HG02571 (cell line): Measurements from ENCODE around the gene LRRC63.
A peak's percentile ranks its signal among the peaks of the same experiment; 100 is the strongest.
"Not testable (repeated sequence)": the region's sequence is repeated elsewhere in the genome, so short reads cannot be mapped to it uniquely, and the experiment has no call there.

Experiments
- ATAC-seq: cut with Tn5 transposase; IDR thresholded peaks from one replicate; pipeline ENCODE4 v1.9.1; 2021; ENCODE audit warnings: mild to moderate bottlenecking, moderate library complexity; ENCODE audit not compliant: unreplicated experiment

The LRRC63 gene

DNA sequence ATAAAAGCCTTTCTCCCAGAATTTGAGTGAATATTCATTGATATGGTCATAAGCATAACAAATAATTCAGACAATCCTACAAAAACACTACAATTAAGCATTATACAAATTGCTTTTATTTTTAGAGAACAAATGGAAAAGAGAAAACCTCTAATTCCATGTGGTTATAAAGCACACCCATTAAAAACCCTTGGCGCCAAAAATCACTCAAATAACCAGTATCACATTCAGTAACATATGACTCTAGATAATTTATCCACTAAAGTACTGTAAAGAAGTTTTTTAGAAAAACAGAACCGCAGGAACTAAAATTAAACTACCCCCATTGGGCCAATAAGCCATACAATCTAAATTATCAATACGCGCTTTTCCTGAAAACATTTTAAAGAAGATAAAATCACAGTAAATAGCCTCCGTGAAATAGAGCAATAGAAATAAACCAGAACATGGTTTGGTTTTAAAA, 30.3 kb upstream of the LRRC63 start:
- ATAC-seq, result no peak

DNA sequence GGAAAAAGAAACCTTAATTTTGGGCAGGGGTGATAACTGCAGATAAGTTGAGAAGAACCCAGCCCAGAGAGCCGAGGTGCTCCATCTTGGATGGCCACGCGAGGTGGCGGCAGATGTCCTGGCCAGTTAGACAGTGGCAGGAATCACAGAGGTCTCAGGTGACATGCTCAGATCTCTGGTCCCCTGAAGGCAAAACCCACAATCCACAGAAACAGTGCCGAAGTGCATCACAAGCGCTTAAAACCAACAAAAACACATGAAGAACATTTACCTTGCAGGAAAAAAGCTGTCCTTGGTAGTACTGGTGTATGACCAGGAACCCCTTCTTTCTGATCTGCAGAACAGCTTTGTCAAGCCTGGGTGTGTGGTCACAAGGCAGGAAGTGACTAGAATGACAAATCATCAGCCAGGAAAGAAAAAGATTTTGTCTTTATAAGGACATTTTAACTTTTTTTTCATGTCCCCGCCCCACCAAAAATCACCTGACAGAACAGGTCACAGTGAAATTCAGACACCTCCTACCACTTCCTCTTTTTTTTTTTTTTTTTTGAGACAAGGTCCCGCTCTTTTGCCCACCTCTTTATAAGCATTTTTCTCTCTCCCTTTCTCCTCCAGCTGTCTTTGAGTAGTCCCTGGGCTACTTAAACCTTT, 29.8 kb upstream of the LRRC63 start, which contains the start of gene LCP1:
Gene LCP1 (minus strand): TSS at position 338 of the 651 bp plus-strand sequence. CDS start 22,515 bp downstream, outside the sequence.
- peak; percentile 47 for ATAC-seq

DNA sequence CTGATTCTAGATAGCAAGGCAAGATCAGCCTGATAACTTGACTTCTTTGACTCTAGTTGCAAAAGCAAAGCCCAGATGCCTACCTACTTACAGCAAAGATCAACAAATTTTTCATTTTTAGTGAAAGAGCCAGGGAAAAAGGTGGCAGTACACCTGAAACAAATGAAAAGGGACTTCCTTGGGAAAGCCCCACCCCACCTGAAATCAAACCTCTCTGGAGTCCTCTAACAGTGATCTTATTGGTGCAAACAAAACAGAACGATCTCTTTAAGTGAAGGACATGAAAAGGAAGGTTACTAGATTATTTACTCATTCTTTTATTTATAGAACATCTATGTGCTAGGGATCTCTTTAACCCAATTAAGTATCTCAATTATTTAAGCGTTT, 29.2 kb upstream of the LRRC63 start:
- no peak for ATAC-seq

DNA sequence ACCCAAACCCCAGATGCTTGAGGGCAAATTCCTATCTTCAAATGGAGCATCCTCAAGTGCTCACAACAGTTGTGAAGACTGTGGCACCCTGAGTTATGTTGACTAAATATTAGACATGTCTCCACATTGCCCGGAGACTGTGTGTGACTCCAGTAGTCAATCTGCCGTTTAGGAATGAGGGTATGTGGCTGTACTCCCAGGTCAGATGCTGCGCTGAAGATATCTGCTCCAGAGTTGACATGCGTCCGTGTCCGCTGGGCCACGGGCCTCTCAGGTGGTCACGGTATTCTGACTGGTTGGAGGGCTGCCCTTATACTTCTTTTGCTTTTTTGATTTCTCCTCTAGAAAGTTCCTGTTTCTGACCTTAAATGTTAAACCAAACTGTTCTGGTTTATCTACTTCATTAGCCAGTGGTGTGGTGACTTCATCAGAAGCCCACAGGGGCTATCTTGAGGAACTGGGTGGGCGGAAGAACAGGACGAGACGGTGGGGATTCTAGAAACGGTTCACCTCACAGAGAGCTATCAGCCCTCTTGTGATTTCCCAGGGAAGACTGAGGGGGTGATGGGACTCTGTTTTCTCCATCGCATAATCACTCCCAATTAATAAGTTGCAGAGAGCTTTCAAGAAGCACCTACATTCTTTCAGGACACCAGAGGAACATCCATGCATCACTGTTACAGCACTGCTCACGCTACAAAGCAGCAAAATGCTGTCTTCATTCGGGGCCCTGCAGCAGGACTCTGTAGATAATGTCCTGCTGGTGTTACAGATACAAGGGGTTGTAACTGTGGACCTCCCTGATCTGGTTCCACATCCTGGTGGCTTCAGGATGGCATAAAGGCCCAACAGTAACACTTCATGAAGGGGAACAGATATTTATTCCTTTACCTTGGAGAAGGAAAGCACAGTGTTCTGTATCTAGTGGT, 28.4 kb upstream of the LRRC63 start:
- ATAC-seq, result no peak

DNA sequence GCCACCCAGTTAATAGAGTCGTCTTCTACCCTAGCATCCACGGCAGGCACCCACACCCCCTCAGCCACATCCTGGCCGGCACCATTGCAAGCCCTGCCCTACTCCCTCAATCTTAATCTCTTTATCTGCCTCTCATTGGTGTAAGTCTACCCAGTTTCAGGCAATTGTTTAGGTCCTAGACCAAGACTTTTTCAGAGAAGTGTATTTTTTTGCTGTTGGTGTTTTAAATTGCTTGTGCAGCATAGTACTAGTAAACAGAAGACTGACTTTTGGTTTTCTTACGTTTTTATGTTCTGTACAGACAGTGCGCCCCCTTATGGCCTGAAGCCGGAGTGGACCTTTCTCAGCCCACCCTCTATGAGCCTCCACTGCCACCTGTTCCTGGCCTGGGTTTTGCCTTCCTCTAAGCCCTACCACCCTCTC, 27.4 kb upstream of the LRRC63 start:
- peak; percentile 53 for ATAC-seq

DNA sequence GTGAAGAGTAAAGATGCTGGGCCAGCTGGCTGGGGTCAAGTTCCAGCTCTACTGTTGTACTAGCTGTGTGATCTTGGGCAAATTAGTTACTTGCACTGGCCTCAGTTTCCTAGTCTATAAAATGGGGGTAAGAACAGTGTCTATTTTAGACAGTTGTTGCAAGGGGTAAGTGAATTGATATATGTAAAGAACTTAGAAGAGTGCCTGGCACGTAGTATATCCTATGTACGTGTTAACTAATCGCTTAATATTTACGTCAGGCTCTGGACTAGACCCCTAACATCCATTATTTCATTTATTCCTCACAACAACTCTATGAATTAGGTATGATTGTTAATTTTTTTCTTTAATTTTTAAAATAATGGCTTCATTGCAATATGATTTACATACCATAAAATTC, 26.1 kb upstream of the LRRC63 start:
- no peak for ATAC-seq

DNA sequence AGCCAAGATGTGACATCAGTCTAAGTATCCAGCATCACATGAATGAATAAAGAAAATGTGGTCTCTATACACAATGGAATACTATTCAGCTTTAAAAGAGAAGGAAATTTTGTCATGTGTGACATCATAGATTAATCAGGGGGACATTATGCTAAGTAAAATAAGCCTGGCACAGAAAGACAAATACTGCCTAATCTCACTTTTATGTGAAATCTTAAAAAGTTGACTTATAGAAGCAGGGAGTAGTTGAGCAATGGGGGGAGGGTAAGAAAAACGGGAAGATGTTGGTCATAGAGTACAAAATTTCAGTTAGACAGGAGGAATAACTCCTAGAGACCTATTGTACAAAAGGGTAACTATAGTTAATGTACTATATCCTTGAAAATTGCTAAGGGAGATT, 19.3 kb upstream of the LRRC63 start:
- no peak for ATAC-seq

DNA sequence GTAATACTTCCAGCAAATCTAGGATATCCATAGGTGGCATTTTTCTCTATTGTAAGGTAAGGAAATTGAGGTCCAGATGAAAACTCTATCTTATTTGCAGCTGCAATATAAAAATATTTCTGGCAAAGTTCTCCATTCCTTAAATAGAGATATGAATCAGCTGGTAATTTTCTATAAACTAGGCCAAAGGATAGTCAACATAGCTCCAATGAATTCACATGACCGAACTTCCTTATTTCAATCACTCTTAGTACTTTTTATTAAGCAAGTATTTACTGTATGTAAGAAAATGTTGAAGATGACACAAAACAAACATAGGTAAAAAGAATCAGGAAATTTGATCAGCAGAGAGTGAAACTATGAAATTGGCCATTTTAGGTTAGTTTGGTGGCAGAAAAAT, 16.7 kb upstream of the LRRC63 start:
- ATAC-seq, result no peak

DNA sequence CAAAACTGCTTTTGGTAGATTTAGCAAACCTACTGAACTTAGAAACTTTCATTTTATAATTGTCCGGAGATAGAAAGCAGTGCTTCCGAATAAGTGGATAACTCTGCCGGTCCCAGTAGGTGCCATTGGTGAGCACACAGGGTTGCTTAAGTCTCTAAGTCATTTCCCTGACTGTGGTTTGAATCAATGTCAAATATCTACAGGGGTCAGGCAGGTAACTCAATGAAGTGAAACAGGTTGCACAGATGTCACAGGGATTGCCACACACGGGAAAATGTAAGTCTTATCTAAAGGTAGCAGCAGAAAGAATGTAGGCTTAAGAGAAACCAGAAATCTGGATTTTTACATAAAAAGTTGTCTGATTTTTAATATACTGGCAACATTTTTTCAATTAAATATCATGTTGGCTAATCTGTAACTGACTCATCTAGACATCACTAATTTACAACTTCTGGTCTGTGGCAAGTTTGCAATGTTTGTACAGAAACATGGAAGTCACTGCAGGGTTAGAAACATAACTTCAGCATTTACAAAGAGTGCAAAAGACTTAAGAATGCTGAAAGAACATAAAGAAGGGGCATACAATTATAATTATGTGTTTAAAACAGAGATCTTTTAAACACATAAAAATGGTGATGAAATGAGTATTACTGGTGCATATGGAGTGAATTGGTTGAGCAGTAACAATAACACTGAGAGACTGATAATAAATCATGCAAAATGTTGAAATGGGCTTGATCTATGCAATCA, 14.3 kb upstream of the LRRC63 start:
- no peak for ATAC-seq

DNA sequence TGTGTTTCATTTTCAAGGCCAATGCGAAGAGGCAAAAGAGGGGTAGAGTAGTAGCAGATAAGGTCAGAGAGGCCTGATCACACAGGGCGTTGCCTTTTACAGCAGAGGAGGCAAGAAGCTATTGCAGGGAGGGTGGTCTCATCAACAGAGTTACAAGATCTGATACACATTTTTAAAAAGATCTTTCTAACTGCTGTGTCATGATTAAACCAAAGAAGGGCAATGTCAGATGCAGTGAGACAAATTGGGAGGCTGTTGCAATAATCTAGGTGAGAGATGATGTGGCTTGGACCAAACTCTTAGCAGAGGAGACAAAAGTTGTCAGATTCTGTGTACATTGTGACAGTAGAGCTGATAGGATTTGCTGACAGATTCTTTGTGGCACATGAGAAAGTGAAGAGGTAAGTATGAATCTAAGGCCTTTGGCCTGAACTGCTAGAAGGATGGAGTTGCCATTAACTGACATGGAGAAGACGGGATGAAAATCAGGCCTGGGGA, 13.0 kb upstream of the LRRC63 start:
- ATAC-seq, result no peak

DNA sequence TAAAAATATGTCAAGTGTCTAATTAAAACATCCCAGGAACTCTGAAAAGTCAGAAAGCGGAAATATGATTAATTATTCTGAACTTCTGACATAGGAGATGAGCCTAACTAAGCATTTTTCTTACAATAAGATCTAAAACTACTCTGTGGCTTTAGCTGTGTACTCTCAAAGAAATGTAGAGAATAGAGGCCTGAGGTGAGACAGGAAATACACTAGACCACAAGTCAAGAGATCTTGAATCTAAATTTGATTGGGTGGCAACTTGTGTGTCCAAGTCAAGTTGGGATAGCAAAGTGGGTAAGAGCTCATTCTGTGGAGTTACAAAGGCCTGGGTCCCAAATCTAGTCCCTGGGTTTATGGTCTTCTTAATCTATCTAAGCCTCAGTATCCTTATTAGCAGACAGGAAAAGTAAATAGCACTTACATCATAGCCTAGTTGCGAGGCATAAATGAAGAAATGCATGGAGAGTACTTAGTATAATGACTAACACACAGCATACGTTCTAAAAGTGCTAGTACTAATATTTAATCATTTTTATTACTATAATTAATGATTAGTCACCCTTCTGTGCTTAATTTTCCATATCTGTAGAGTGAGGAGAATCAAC, 9.4 kb upstream of the LRRC63 start:
- no peak for ATAC-seq

DNA sequence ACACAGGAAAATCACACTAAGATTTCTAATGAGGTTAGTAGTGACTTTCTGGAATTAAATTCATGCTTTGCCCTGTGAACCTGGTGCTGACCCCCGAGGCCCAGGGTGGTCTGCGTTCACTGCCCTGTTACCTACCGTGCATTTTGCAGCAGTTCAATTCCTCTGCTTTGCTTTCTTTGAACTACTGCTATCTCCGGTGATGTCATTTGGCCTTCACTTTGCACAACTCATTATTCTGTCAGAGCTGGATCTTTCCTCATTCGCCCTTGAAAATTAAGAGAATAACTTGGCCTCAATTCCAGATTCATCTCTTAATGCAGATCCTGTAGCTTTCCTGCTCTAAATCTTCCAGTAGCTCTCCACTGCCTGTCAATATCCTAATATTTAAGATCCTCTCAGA, 8.8 kb upstream of the LRRC63 start:
- ATAC-seq, result no peak

DNA sequence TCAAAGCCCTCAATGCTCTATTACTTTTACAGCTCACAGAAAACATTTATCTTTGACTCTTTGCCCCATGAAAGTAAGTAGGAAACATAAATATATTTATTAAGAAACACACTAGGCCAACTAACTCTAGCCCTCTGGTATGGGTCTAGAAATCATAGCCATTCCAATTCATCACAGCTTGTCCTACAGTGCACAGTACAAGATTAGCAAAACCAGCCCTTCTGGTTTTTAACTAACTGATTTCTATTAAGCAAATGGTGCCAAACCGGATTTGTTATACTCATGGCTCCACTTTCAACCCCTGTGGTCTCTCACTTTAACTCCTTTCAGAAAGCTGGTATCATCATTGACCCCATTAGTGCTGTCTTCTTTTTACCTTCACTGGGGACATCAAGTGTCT, 5.6 kb upstream of the LRRC63 start:
- no peak for ATAC-seq

DNA sequence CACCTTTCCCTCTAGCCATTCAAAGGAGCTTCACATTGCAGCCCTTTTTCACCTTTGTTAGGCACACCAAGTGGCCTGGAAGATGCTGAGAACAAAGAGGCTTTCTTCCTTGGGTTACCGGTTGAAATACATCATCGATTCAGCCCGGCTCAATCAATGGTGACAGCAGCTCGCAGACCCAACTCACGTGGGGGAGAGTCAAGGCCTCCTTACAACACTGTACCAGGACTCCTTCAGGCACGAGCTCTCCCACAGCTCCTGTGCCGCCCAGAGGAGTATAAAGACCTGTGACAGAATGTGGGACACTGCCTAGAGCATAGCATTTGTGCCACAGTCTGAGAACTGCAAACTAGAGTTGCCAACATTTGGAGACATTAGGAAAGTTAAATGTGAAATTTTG, 3.9 kb upstream of the LRRC63 start:
- ATAC-seq, result no peak

DNA sequence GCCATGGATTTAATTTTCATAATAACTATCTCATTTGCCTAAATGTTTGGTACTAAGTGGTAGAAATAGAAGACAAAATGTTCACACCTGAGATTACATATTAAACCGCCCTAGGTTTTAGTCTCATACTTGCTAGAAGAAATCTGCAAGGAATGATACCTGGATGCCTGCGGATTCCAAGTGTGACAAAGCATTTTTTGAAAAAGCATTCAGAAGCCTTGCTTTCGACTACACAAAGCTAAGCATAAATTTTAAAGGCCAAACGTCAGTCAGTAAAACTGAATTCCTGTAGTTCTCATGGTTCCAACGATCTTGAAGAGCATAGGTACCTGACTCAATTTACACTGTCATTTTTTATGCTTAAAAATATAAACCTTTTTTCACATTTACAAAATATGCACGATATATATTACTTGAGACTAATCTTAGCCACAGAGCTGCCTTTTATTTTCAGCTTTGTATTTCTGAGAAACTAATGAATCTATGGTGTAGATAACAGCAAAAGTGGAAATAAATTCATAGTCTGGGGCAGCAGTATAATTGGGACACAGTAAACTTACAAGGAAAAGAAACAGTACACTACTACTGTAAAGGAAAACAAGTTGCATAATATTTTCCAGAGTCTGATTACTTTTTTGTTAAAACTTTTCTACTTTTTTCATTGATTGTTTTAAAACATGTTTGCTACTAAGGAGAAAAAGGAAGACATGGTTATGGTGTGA, 1.2 kb upstream of the LRRC63 start:
- no peak for ATAC-seq

DNA sequence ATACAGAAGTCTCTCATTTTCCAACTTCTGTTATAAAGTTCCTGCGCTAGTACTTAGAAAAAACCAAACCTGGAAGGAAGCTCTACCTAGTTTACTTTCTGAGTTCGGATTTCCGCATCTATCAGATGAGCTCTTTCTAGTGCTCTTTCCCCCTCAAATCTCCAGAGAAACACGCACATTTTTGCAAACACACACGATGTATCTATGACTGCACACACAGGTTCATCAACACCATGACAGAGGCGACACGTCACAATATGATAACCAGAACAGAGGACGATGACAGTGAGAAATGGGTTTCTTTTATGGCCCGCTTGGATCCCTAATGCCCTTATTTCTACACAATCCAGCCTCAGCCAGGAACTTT, 629 bp upstream of the LRRC63 start:
- ATAC-seq, result no peak

DNA sequence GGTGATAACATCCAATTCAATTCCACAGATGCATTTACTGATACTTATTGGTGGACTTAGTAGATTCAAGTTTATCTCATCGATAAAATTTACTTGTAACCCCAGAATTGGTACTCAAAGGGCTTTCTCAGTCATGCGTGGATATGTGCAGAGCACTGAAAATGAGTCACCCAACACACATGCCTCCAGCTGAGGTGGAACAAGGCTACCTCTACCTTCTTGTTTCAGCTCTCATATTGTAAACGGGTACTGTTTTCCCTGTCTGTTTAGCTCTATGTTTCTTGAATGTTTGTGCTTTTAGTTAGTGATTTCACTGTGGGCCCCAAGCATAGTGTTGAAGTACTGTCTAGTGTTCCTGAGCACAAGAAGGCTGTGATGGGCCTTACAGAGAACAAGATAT, 1.5 kb downstream of the LRRC63 start:
- ATAC-seq, result no peak

DNA sequence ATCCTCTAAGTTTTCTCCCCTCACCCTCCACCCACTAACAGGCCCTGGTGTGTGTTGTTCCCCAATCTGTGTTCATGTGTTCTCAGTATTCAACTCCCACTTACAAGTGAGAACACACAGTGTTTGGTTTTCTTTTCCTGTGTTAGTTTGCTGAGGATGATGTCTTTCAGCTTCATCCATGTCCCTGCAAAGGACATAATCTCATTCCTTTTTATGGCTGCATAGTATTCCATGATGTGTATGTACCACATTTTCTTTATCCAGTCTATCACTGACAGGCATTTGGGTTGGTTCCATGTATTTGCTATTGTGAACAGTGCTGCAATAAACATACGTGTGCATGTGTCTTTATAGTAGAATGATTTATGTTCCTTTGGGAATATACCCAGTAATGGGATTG, 3.0 kb downstream of the LRRC63 start:
- not testable (repeated sequence) for ATAC-seq

DNA sequence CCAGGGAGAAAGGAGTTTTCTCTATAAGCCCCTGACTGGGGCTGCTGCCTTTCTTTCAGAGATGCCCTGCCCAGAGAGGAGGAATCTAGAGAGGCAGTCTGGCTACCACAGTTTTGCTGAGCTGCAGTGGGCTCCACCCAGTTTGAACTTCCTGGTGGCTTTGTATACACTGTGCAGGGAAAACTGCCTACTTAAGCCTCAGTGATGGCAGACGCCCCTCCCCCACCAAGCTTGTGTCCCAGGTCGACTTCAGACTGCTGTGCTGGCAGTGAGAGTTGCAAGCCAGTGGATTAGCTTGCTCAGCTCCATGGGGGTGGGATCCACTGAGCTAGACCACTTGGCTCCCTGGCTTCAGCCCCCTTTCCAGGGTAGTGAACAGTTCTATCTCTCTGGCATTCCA, 8.5 kb downstream of the LRRC63 start:
- ATAC-seq, result not testable (repeated sequence)

DNA sequence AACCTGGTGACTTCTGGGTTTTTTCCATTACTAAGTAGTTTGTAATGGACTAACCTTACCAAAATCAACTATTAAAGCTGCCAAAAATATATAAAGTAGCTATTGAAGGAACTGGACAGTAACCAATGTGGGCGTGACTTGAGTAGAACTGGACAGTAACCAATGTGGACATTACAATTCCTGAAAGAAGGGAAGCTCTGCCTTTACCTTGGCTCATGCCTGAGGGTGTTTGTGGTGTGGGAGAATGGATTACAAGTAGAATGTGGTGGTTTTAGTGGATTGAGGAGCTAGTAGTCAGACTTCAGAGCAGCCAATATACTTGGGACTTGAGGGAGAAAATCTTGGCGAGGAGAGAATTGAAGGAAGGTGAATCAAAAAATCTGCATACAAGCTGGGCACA, 17.5 kb downstream of the LRRC63 start:
- ATAC-seq, result no peak
